H1 (cell line): ENCODE data around the gene XRCC6. TPM values are rescaled to one million over a fixed set of nuclear protein-coding genes. Genes with fewer than 3 reads are reported as not detected.

Experiments
- CTCF ChIA-PET: fragments of 300-600 bp; sonication (Branson Sonifier 250); formaldehyde crosslinking; loops from one replicate; lab custom pipeline; 2021; ENCODE audit not compliant: partially characterized antibody; lab: Charles Lee
- POLR2A ChIA-PET: fragments of 300-600 bp; sonication (Branson Sonifier 250); formaldehyde crosslinking; loops from one replicate; lab custom pipeline; 2021; ENCODE audit warnings: inconsistent platforms; ENCODE audit not compliant: partially characterized antibody; lab: Charles Lee
- DNase-seq, 2 experiments: peaks; one replicate each; pipeline versions ENCODE4 v3.0.0 to v3.0.0-alpha.2; 2010 to 2022; ENCODE audit warnings: low spot score in 2 of 2, low read depth in 1 of 2, mixed read lengths in 1 of 2
- FAIRE-seq: peaks from 2 replicates; lab custom pipeline; 2011; peaks lifted over from hg19 to GRCh38; lab: Jason Lieb, UNC
- H2AFZ ChIP-seq: 2 replicates; pipeline ENCODE4 v1.8.1; 2012; ENCODE audit warnings: low read length, inconsistent platforms
- H2AK5ac ChIP-seq: 2 replicates; pipeline ENCODE4 v1.6.1; 2013; ENCODE audit warnings: low read depth, low read length
- H2BK120ac ChIP-seq: replicated peaks from 2 replicates; pipeline ENCODE3; 2013; ENCODE audit warnings: low read depth, low read length, inconsistent platforms
- H2BK12ac ChIP-seq: 2 replicates; pipeline ENCODE4 v1.6.1; 2013; ENCODE audit warnings: low read depth, low read length
- H2BK15ac ChIP-seq: 2 replicates; pipeline ENCODE4 v1.6.1; 2013; ENCODE audit warnings: low read length
- H2BK20ac ChIP-seq: 2 replicates; pipeline ENCODE4 v1.6.1; 2013; ENCODE audit warnings: low read length
- H2BK5ac ChIP-seq: 2 replicates; pipeline ENCODE4 v1.6.1; 2013; ENCODE audit warnings: low read depth, low read length
- H3K14ac ChIP-seq: 2 replicates; pipeline ENCODE4 v1.6.1; 2013; ENCODE audit warnings: inconsistent platforms; ENCODE audit not compliant: insufficient read length
- H3K18ac ChIP-seq: 2 replicates; pipeline ENCODE4 v1.6.1; 2013; ENCODE audit warnings: low read length; ENCODE audit errors: extremely low read depth
- H3K23ac ChIP-seq: 2 replicates; pipeline ENCODE4 v1.6.1; 2013; ENCODE audit warnings: inconsistent platforms; ENCODE audit not compliant: insufficient read length
- H3K23me2 ChIP-seq: 2 replicates; pipeline ENCODE4 v1.6.1; 2013; ENCODE audit warnings: low read depth, low read length
- H3K27ac ChIP-seq: 2 replicates; pipeline ENCODE4 v1.6.1; 2011; ENCODE audit warnings: low read depth, low read length, inconsistent platforms
- H3K27me3 ChIP-seq, 4 experiments: replicated peaks in 1 of 4; 1 replicate in 1 of 4; 2 replicates in 3 of 4; pipeline versions ENCODE4 v1.6.1 to v1.8.1; 2011 to 2013; ENCODE audit warnings: low read length in 3 of 4, mild to moderate bottlenecking in 3 of 4, inconsistent platforms in 2 of 4, mixed read lengths in 2 of 4, moderate library complexity in 1 of 4; ENCODE audit not compliant: control insufficient read depth in 3 of 4, insufficient read depth in 3 of 4; ENCODE audit errors: extremely low read depth in 1 of 4
- H3K36me3 ChIP-seq, 4 experiments: 2 replicates each; pipeline versions ENCODE4 v1.6.1 to v1.8.1; 2011 to 2013; ENCODE audit warnings: mild to moderate bottlenecking in 4 of 4, low read length in 3 of 4, moderate library complexity in 2 of 4, control low read depth in 1 of 4, inconsistent platforms in 1 of 4; ENCODE audit not compliant: insufficient read depth in 4 of 4, control insufficient read depth in 2 of 4
- H3K4ac ChIP-seq: replicated peaks from 2 replicates; pipeline ENCODE3; 2013; ENCODE audit warnings: low read length, low read depth, mixed read lengths, inconsistent platforms; ENCODE audit not compliant: insufficient read length
- H3K4me1 ChIP-seq, 4 experiments: replicated peaks in 1 of 4; 1 replicate in 1 of 4; 2 replicates in 3 of 4; pipeline versions ENCODE4 v1.6.1 to v1.8.1; 2011 to 2013; ENCODE audit warnings: low read length in 3 of 4, inconsistent platforms in 2 of 4, mixed read lengths in 1 of 4; ENCODE audit not compliant: insufficient read depth in 4 of 4, control insufficient read depth in 3 of 4
- H3K4me2 ChIP-seq, 2 experiments: 2 replicates each; pipeline versions ENCODE4 v1.6.1 to v1.8.1; 2011 to 2013; ENCODE audit warnings: low read depth in 2 of 2, low read length in 2 of 2, control low read depth in 1 of 2, inconsistent platforms in 1 of 2, mild to moderate bottlenecking in 1 of 2; ENCODE audit not compliant: insufficient read depth in 1 of 2
- H3K4me3 ChIP-seq, 4 experiments: fragments of 200-600, 300-600 bp in 1 of 4; sonication (generic), shearing (Covaris generic), sonication (Bioruptor Twin) in 1 of 4; 2 replicates each; pipeline versions ENCODE4 v1.5.1 to v1.8.1; 2011 to 2016; ENCODE audit warnings: low read length in 4 of 4, low read depth in 3 of 4, control low read depth in 2 of 4, inconsistent platforms in 2 of 4, mild to moderate bottlenecking in 2 of 4, mixed read lengths in 1 of 4, moderate library complexity in 1 of 4; ENCODE audit not compliant: insufficient read depth in 2 of 4; ENCODE audit errors: extremely low read depth in 1 of 4
- H3K56ac ChIP-seq: replicated peaks from 2 replicates; pipeline ENCODE3; 2013; ENCODE audit warnings: low read depth, mild to moderate bottlenecking, mixed read lengths, low read length, inconsistent platforms; ENCODE audit not compliant: insufficient read length
- H3K79me1 ChIP-seq: 2 replicates; pipeline ENCODE4 v1.6.1; 2013; ENCODE audit warnings: low read depth, low read length, control low read depth
- H3K79me2 ChIP-seq, 2 experiments: 2 replicates each; pipeline versions ENCODE4 v1.6.1 to v1.8.1; 2012 to 2013; ENCODE audit warnings: low read length in 2 of 2, mild to moderate bottlenecking in 2 of 2, inconsistent platforms in 1 of 2; ENCODE audit not compliant: insufficient read depth in 2 of 2, control insufficient read depth in 1 of 2
- H3K9ac ChIP-seq, 4 experiments: replicated peaks in 1 of 4; 1 replicate in 1 of 4; 2 replicates in 3 of 4; pipeline versions ENCODE4 v1.6.1 to v1.8.1; 2011 to 2013; ENCODE audit warnings: low read depth in 3 of 4, low read length in 3 of 4, control low read depth in 2 of 4, mild to moderate bottlenecking in 2 of 4, moderate library complexity in 2 of 4, inconsistent platforms in 1 of 4; ENCODE audit errors: extremely low read depth in 1 of 4
- H3K9me3 ChIP-seq, 2 experiments: 2 replicates each; pipeline versions ENCODE4 v1.6.1 to v1.8.1; 2012 to 2013; ENCODE audit warnings: mild to moderate bottlenecking in 2 of 2, moderate library complexity in 2 of 2, control low read depth in 1 of 2, inconsistent platforms in 1 of 2, low read depth in 1 of 2, low read length in 1 of 2, mixed read lengths in 1 of 2; ENCODE audit not compliant: insufficient read depth in 2 of 2
- H4K20me1 ChIP-seq, 2 experiments: replicated peaks in 1 of 2; 2 replicates each; pipeline versions ENCODE3 to v1.8.1; 2011 to 2013; ENCODE audit warnings: inconsistent platforms in 2 of 2, low read length in 2 of 2, mild to moderate bottlenecking in 1 of 2; ENCODE audit not compliant: insufficient read depth in 2 of 2, control insufficient read depth in 1 of 2
- H4K5ac ChIP-seq: 2 replicates; pipeline ENCODE4 v1.6.1; 2013; ENCODE audit warnings: low read length, low read depth, mixed read lengths, inconsistent platforms; ENCODE audit not compliant: insufficient read length
- H4K8ac ChIP-seq: 2 replicates; pipeline ENCODE4 v1.8.0; 2013; ENCODE audit warnings: mild to moderate bottlenecking, moderate library complexity, low read length, inconsistent platforms; ENCODE audit not compliant: insufficient read depth; ENCODE audit errors: extremely low read depth
- H4K91ac ChIP-seq: replicated peaks from 2 replicates; pipeline ENCODE3; 2013; ENCODE audit warnings: low read length, mixed read lengths, inconsistent platforms; ENCODE audit not compliant: insufficient read length
- EGR1 ChIP-seq: IDR thresholded peaks from 2 replicates; pipeline ENCODE4 v1.6.1; 2011; ENCODE audit warnings: low read depth, low read length, borderline replicate concordance
- FOSL1 ChIP-seq: IDR thresholded peaks from 2 replicates; pipeline ENCODE4 v1.6.1; 2011; ENCODE audit warnings: mild to moderate bottlenecking, low read depth, low read length, moderate library complexity; ENCODE audit not compliant: insufficient read depth
- USF2 ChIP-seq: IDR thresholded peaks from 2 replicates; pipeline ENCODE4 v1.6.1; 2011; ENCODE audit warnings: low read length, improper control_type of control experiment
- ZNF274 ChIP-seq: IDR thresholded peaks from 2 replicates; pipeline ENCODE4 v1.7.0; 2012; ENCODE audit warnings: low read length, borderline replicate concordance; ENCODE audit errors: extremely low read depth
- WGBS, 2 experiments: shearing (Covaris generic) in 1 of 2; methylation state at CpG; one replicate each; pipeline versions ENCODE4 v1.1.6 to v1.1.7; 2013 to 2015; ENCODE audit warnings: low lambda C conversion rate in 2 of 2, mixed read lengths in 2 of 2, inconsistent platforms in 1 of 2, low coverage in 1 of 2, missing lambda C conversion rate in 1 of 2; ENCODE audit not compliant: insufficient replicate concordance in 2 of 2, insufficient coverage in 1 of 2, insufficient read length in 1 of 2; ENCODE audit errors: extremely low coverage in 1 of 2, missing lambda C conversion rate in 1 of 2; 5-methylcytosine and 5-hydroxymethylcytosine counted together
- polyA plus RNA-seq, 7 experiments: library from polyadenylated mRNA; depleted of rRNA in 3 of 7; stranded (reverse) in 5 of 7; unstranded in 2 of 7; fragments of >200 nt in 5 of 7; fragments of 200-250 nt in 2 of 7; gene quantifications; 1 replicate in 5 of 7; 2 replicates in 1 of 7; 4 replicates in 1 of 7; pipeline versions ENCODE4 v1.2.1 to v1.2.3, GENCODE V29; 2011 to 2013; ENCODE audit warnings: missing spikeins in 2 of 7, mixed read lengths in 2 of 7
- total RNA-seq: library from RNA; stranded (reverse); fragmentation: NEBNext Ultra II Directional; extraction: Animal tissue kit (Norgen Biotek cat#: 25700); gene quantifications from 2 replicates; pipeline ENCODE4 v1.2.1, GENCODE V29; 2021

XRCC6 gene
- total and polyA plus RNA-seq, 2 of the 8 experiments (the other 6 are each of a cell fraction or from before 2014, with no cell fraction given) = 150 to 490 TPM

DNA sequence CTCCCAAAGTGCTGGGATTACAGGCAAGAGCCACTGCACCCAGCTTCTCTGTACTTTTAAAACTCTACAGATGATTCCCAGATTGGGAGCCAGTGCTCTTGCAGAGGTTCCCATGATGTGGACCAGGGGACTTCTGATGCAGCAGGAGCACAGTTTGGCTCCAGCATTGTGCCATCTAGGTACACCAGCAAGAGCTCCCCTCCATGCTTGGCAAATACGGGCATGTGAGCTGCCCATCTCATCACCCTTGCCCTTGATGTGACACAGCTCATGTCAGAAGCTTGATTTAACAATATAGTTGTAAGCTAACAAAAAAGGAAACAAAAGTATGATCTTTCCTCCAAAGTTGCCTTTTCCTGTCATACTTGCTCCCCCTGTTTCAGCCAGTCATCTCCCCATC, 38.8 kb downstream of the XRCC6 start:
- H2BK20ac ChIP-seq = no peak overlapping the region
- POLR2A ChIA-PET = interaction anchor here (1.0 to 16.5 kb wide), 6 partner anchors 8 to 44 kb away, joined by 3 to 129 read pairs (median 6); partner anchors contain the start of genes DESI1 and XRCC6
- no peak overlapping the region for H2BK12ac ChIP-seq
- WGBS, 2 experiments = 91% methylated on average over 1 of the region's 1 CpG; no CpG with 5 or more reads in 1 of the 2 experiments
- peaks cover 42 to 85% (median 67%) of the 10 kb centered on the region in 4 experiments for H3K36me3 ChIP-seq
- no peak overlapping the region for H2BK15ac ChIP-seq
- peaks cover 2 to 5% of the 10 kb centered on the region in 2 experiments for H4K20me1 ChIP-seq
- no peak overlapping the region for H4K8ac ChIP-seq
- H2AFZ ChIP-seq = no peak overlapping the region
- no peak for TF ChIP-seq USF2
- no peak for TF ChIP-seq ZNF274
- TF ChIP-seq EGR1 = no peak
- no peak for TF ChIP-seq FOSL1
- TF ChIP-seq, all 59 proteins: peak for 0
- Histone ChIP-seq H4K5ac (no peak overlapping the region), H3K14ac (no peak overlapping the region), H3K18ac (no peak overlapping the region), H2BK5ac (no peak overlapping the region), H3K27me3 (no peaks in the 10 kb centered on the region), H3K23me2 (no peaks in the 10 kb centered on the region), H3K79me2 (no peaks in the 10 kb centered on the region), H3K4me1 (no peaks in the 10 kb centered on the region), H4K91ac (no peak overlapping the region), H3K4me2 (no peak overlapping the region), H3K4ac (no peak overlapping the region), H3K23ac (no peak overlapping the region), H3K79me1 (no peaks in the 10 kb centered on the region; the same call in 1 of the 2 replicates), H3K56ac (no peak overlapping the region), H3K9ac (no peak overlapping the region), H2BK120ac (no peak overlapping the region), H3K27ac (no peak overlapping the region), H3K9me3 (no peaks in the 10 kb centered on the region), H3K4me3 (no peak overlapping the region), H2AK5ac (no peak overlapping the region)
- CTCF ChIA-PET = interaction anchor here (0.5 to 1.7 kb wide), 6 partner anchors 8 to 34 kb away, joined by 3 to 7 read pairs (median 3); no protein-coding TSS in a partner anchor
- FAIRE-seq (no peak), DNase-seq (no peak)
